Upper lobe of left lung (tissue), 6 donors: ENCODE data around the gene PSTPIP2. TPM values are rescaled to one million over a fixed set of nuclear protein-coding genes. Genes with fewer than 3 reads are reported as not detected.
A peak's percentile ranks its signal among the peaks of the same experiment; 100 is the strongest.

Experiments used
- ATAC-seq, 2 donors: fragments of 200-7000 bp; cut with Tn5 transposase; one replicate each; pipeline ENCODE4 v1.9.1; 2022; ENCODE audit warnings: mild to moderate bottlenecking in 2 of 2, moderate library complexity in 2 of 2; ENCODE audit not compliant: low FRiP score in 2 of 2
- DNase-seq, 2 donors: peaks; one replicate each; pipeline ENCODE4 v3.0.0-alpha.2; 2019 to 2020
- H3K27ac ChIP-seq, 4 donors: fragments of 200-600 bp; sonication (generic); one replicate each; pipeline ENCODE4 v1.5.1; 2016 to 2019
- H3K27me3 ChIP-seq, 4 donors: fragments of 200-600 bp; sonication (generic); one replicate each; pipeline ENCODE4 v1.5.1; 2017 to 2019
- H3K36me3 ChIP-seq, 4 donors: fragments of 200-600 bp; sonication (generic); one replicate each; pipeline ENCODE4 v1.5.1; 2016 to 2019
- H3K4me1 ChIP-seq, 4 donors: fragments of 200-600 bp; sonication (generic); one replicate each; pipeline ENCODE4 v1.5.1; 2018 to 2019
- H3K4me3 ChIP-seq, 4 donors: fragments of 200-600 bp; sonication (generic); one replicate each; pipeline ENCODE4 v1.5.1; 2017 to 2019; ENCODE audit warnings: mild to moderate bottlenecking in 2 of 4, moderate library complexity in 1 of 4
- H3K9me3 ChIP-seq, 4 donors: fragments of 200-600 bp; sonication (generic); one replicate each; pipeline ENCODE4 v1.5.1; 2018 to 2019
- CTCF ChIP-seq, 6 experiments: fragments of 450-650 bp in 4 of 6; fragments of 200-600 bp in 2 of 6; sonication (generic) in 2 of 6; IDR thresholded peaks; one replicate each; pipeline ENCODE4 v1.5.1; 2016 to 2019; ENCODE audit warnings: antibody characterized with exemption in 6 of 6
- EP300 ChIP-seq, 4 donors: sonication (generic); formaldehyde crosslinking; IDR thresholded peaks; one replicate each; pipeline ENCODE4 v1.5.1; 2017; ENCODE audit warnings: antibody characterized with exemption in 4 of 4, control low read depth in 2 of 4
- POLR2A ChIP-seq, 4 donors: fragments of 450-650 bp; IDR thresholded peaks; one replicate each; pipeline ENCODE4 v1.5.1; 2016 to 2017; ENCODE audit warnings: antibody characterized with exemption in 4 of 4, mild to moderate bottlenecking in 2 of 4
- POLR2AphosphoS5 ChIP-seq, 2 donors: sonication (generic); formaldehyde crosslinking; IDR thresholded peaks; one replicate each; pipeline ENCODE4 v1.5.1; 2017; ENCODE audit warnings: antibody characterized with exemption in 2 of 2
- WGBS, 2 donors: methylation state at CpG; one replicate each; pipeline ENCODE4 v1.1.5; 2017 to 2018; 5-methylcytosine and 5-hydroxymethylcytosine counted together
- total RNA-seq, 6 donors: library from RNA; depleted of rRNA in 4 of 6; stranded (reverse); fragments of >200 nt in 4 of 6; gene quantifications; one replicate each; pipeline versions ENCODE4 v1.1.0 to v1.2.1, GENCODE V29; 2016 to 2021
- donor health status: DM: no; HTN: no; CAD: no; lungs with moderate emphysema.
- donor health status: DM: no; HTN: yes; CAD: no; lungs with severe emphysema.

PSTPIP2 gene
- total RNA-seq, 6 donors from 2014 or later, result 8.9 to 48.2 (median 13.0) TPM

GRCh38 chr18:46104128-46104911 lies 32.3 kb upstream of the PSTPIP2 start, which contains the start of gene HAUS1:
Gene HAUS1 (plus strand): TSS chr18:46104385. CDS start chr18:46104412, 27 bp downstream.
- TF ChIP-seq CTCF (IDR thresholded peaks at IDR 0.05) (peak in 1 of 6 experiments; percentile 12), EP300 (IDR thresholded peaks at IDR 0.05) (no peak), POLR2A (IDR thresholded peaks at IDR 0.05) (peak in 3 of 4 donors; percentile 53 to 79 (median 77)), POLR2AphosphoS5 (IDR thresholded peaks at IDR 0.05) (peak; percentile 45 to 77)
- H3K36me3 ChIP-seq, result peaks cover 0 to 10% (median 0%) of the 10 kb centered on the region in 4 donors
- peak within 1 kb of the TSS; percentile 71 to 95 (median 84) for H3K4me3 ChIP-seq
- no peaks in the 10 kb centered on the region for H3K27me3 ChIP-seq
- H3K9me3 ChIP-seq, result no peaks in the 10 kb centered on the region
- peak within 1 kb of the TSS; percentile 80 to 86 (median 82) for H3K27ac ChIP-seq
- peak; percentile 96 to 99 for ATAC-seq
- peak; percentile 94 to 97 for DNase-seq
- H3K4me1 ChIP-seq, result peaks cover 6 to 16% (median 13%) of the 10 kb centered on the region in 4 donors
- 0 to 1% methylated on average over 47 to 57 of the region's 57 CpGs for WGBS, 2 donors

GRCh38 chr18:46099463-46099862 lies 27.4 kb upstream of the PSTPIP2 start:
- Histone ChIP-seq H3K27me3 (no peaks in the 10 kb centered on the region), H3K9me3 (no peaks in the 10 kb centered on the region), H3K4me1 (peaks cover 28 to 38% (median 31%) of the 10 kb centered on the region in 4 donors), H3K27ac (no peak overlapping the region), H3K4me3 (no peak overlapping the region), H3K36me3 (peaks cover 0 to 4% (median 0%) of the 10 kb centered on the region in 4 donors)
- TF ChIP-seq EP300 (IDR thresholded peaks at IDR 0.05) (no peak), CTCF (IDR thresholded peaks at IDR 0.05) (no peak), POLR2AphosphoS5 (IDR thresholded peaks at IDR 0.05) (no peak), POLR2A (IDR thresholded peaks at IDR 0.05) (no peak)
- ATAC-seq (no peak), DNase-seq (no peak)
- WGBS, 2 donors, result 85 to 94% methylated on average over 8 of the region's 8 CpGs

- TF ChIP-seq EP300 (IDR thresholded peaks at IDR 0.05), result no peak
- TF ChIP-seq POLR2AphosphoS5 (IDR thresholded peaks at IDR 0.05), result no peak
- TF ChIP-seq CTCF (IDR thresholded peaks at IDR 0.05), result no peak
- no peak for TF ChIP-seq POLR2A (IDR thresholded peaks at IDR 0.05)
- WGBS, 2 donors, result 30 to 50% methylated on average over 8 to 16 of the region's 16 CpGs
- H3K9me3 ChIP-seq, result no peaks in the 10 kb centered on the region
- peaks cover 0 to 13% (median 4%) of the 10 kb centered on the region in 4 donors for H3K36me3 ChIP-seq
- peaks cover 26 to 38% (median 31%) of the 10 kb centered on the region in 4 donors for H3K4me1 ChIP-seq
- ATAC-seq (no peak), DNase-seq (no peak)
- H3K27me3 ChIP-seq, result no peaks in the 10 kb centered on the region
- peak overlapping the region; percentile 84 to 94 (median 88) for H3K27ac ChIP-seq
- H3K4me3 ChIP-seq, result peak overlapping the region in 3 of 4 donors; percentile 67 to 82 (median 77)
Measured at GRCh38 chr18:46098616-46098933, 26.5 kb upstream of the PSTPIP2 start.

GRCh38 chr18:46097801-46098615 lies 25.9 kb upstream of the PSTPIP2 start, which contains the start of gene ATP5F1A:
Gene ATP5F1A (minus strand): TSS chr18:46098296. CDS start chr18:46098231, 65 bp downstream.
- Histone ChIP-seq H3K36me3 (peaks cover 0 to 19% (median 8%) of the 10 kb centered on the region in 4 donors), H3K27me3 (no peaks in the 10 kb centered on the region), H3K9me3 (no peaks in the 10 kb centered on the region), H3K4me3 (peak within 1 kb of the TSS; percentile 67 to 100 (median 80)), H3K4me1 (peaks cover 25 to 44% (median 31%) of the 10 kb centered on the region in 4 donors), H3K27ac (peak within 1 kb of the TSS; percentile 84 to 94 (median 88))
- WGBS, 2 donors, result 0 to 3% methylated on average over 29 to 40 of the region's 53 CpGs
- peak; percentile 92 to 94 for DNase-seq
- ATAC-seq, result peak; percentile 92 to 96
- TF ChIP-seq EP300 (IDR thresholded peaks at IDR 0.05) (peak in 1 of 4 donors; percentile 11), POLR2AphosphoS5 (IDR thresholded peaks at IDR 0.05) (peak; percentile 88 to 93), POLR2A (IDR thresholded peaks at IDR 0.05) (peak in 3 of 4 donors; percentile 79 to 89 (median 82)), CTCF (IDR thresholded peaks at IDR 0.05) (peak in 1 of 6 experiments; percentile 4)
